Stimulated activated CD8-positive, alpha-beta memory T cell treated with anti-CD3 and anti-CD28 coated beads, Interleukin-12 subunit alpha, Interleukin-12 subunit beta, amount 100 ng/mL, for 24 hours (primary cell): ENCODE measurements around the gene DNTT.

Experiments used
- DNase-seq: peaks from one replicate; pipeline ENCODE4 v3.0.0-alpha.2; 2020; ENCODE audit errors: extremely low read depth

The DNTT gene

GRCh38 chr10:96304230-96304629, at the start of gene DNTT:
Gene DNTT, plus strand, starts transcription at chr10:96304434. Its CDS starts 64 bp downstream, at chr10:96304498.
- DNase-seq, result no peak

GRCh38 chr10:96254976-96255375, 49.3 kb upstream of the DNTT start:
- no peak for DNase-seq

- DNase-seq, result no peak
Measured at GRCh38 chr10:96255549-96256333, 48.5 kb upstream of the DNTT start.

GRCh38 chr10:96257944-96258343, 46.3 kb upstream of the DNTT start:
- DNase-seq, result no peak

GRCh38 chr10:96259150-96259549, 45.1 kb upstream of the DNTT start:
- DNase-seq, result no peak

GRCh38 chr10:96260014-96260413, 44.2 kb upstream of the DNTT start:
- DNase-seq, result no peak

- no peak for DNase-seq
Measured at GRCh38 chr10:96261132-96261531, 43.1 kb upstream of the DNTT start.

GRCh38 chr10:96261930-96262329, 42.3 kb upstream of the DNTT start:
- DNase-seq, result no peak

- no peak for DNase-seq
Measured at GRCh38 chr10:96263176-96263575, 41.1 kb upstream of the DNTT start.

GRCh38 chr10:96263669-96264068, 40.6 kb upstream of the DNTT start:
- DNase-seq, result no peak

- no peak for DNase-seq
Measured at GRCh38 chr10:96264938-96265337, 39.3 kb upstream of the DNTT start.

GRCh38 chr10:96266118-96266770, 38.0 kb upstream of the DNTT start:
- no peak for DNase-seq

- no peak for DNase-seq
Measured at GRCh38 chr10:96267234-96267705, 37.0 kb upstream of the DNTT start.

- no peak for DNase-seq
Measured at GRCh38 chr10:96268341-96268909, 35.8 kb upstream of the DNTT start.

GRCh38 chr10:96269438-96270300, 34.6 kb upstream of the DNTT start:
- DNase-seq, result no peak

GRCh38 chr10:96270571-96270970, 33.7 kb upstream of the DNTT start:
- no peak for DNase-seq

- DNase-seq, result no peak
Measured at GRCh38 chr10:96271016-96271815, 33.0 kb upstream of the DNTT start, which contains the start of gene BLNK. Gene BLNK, minus strand, starts transcription at chr10:96271569. Its CDS starts 171 bp downstream, at chr10:96271398.

GRCh38 chr10:96272316-96273280, 31.6 kb upstream of the DNTT start:
- no peak for DNase-seq

GRCh38 chr10:96275685-96276418, 28.4 kb upstream of the DNTT start:
- DNase-seq, result no peak
